HCT116 (cell line): ENCODE measurements around the gene IGF2BP1. TPM values are rescaled to one million over a fixed set of nuclear protein-coding genes. Genes with fewer than 3 reads are reported as not detected.

ENCODE experiments used
- ATAC-seq: fragments of 200-7000 bp; cut with Tn5 transposase; 2 replicates; pipeline ENCODE4 v1.9.1; 2020; ENCODE audit warnings: mild to moderate bottlenecking, moderate library complexity
- BruUV-seq: library from RNA; stranded (reverse); fragments of 400-500 nt; replicated peaks from 2 replicates; lab custom pipeline; 2021; lab: Mats Ljungman, UMichigan
- CTCF ChIA-PET: fragments of 300-600 bp; sonication (Branson Sonifier 250); formaldehyde crosslinking; loops from one replicate; lab custom pipeline; 2021; ENCODE audit warnings: antibody characterized with exemption; lab: Charles Lee
- POLR2A ChIA-PET: fragments of 300-600, 350-600 bp; sonication (Branson Sonifier 250); formaldehyde crosslinking; loops from one replicate; lab custom pipeline; 2021; ENCODE audit warnings: antibody characterized with exemption; lab: Charles Lee
- RAD21 ChIA-PET, 2 experiments: fragments of 300-600 bp; sonication (Branson Sonifier 250); formaldehyde crosslinking; loops; one replicate each; lab custom pipeline; 2023; ENCODE audit warnings: low total read pairs in 2 of 2; ENCODE audit not compliant: uncharacterized antibody in 2 of 2, unreplicated experiment in 2 of 2, low non-redundant PET in 1 of 2; lab: Charles Lee
- DNase-seq: peaks from one replicate; pipeline ENCODE4 v3.0.0-alpha.2; 2010; ENCODE audit warnings: low read depth, low spot score
- H2AFZ ChIP-seq: fragments of 200-600 bp; shearing (Covaris generic), sonication (generic); 2 replicates; pipeline ENCODE4 v1.6.1; 2017; ENCODE audit warnings: low read depth, mixed run types, mixed read lengths, antibody characterized with exemption, low read length; ENCODE audit not compliant: poor library complexity, severe bottlenecking
- H3K27ac ChIP-seq: 2 replicates; pipeline ENCODE4 v1.5.1; 2012; ENCODE audit warnings: low read depth, low read length
- H3K27me3 ChIP-seq: fragments of 200-600 bp; sonication (generic); 2 replicates; pipeline ENCODE4 v1.6.1; 2016; ENCODE audit warnings: mixed run types, low read length, mixed read lengths; ENCODE audit not compliant: insufficient read depth
- H3K36me3 ChIP-seq, 2 experiments: fragments of 200-500 bp in 1 of 2; fragments of 200-600 bp in 1 of 2; sonication (Bioruptor generic) in 1 of 2; sonication (generic) in 1 of 2; 2 replicates each; pipeline versions ENCODE4 v1.5.1 to v1.6.1; 2014 to 2016; ENCODE audit warnings: low read length in 2 of 2, inconsistent platforms in 1 of 2, mixed read lengths in 1 of 2, mixed run types in 1 of 2; ENCODE audit not compliant: insufficient read depth in 2 of 2, control insufficient read depth in 1 of 2
- H3K4me1 ChIP-seq, 2 experiments: fragments of 200-600 bp in 1 of 2; sonication (generic) in 1 of 2; 2 replicates each; pipeline versions ENCODE4 v1.5.1 to v1.6.1; 2012 to 2017; ENCODE audit warnings: low read length in 2 of 2, inconsistent platforms in 1 of 2, mild to moderate bottlenecking in 1 of 2, mixed read lengths in 1 of 2, mixed run types in 1 of 2, moderate library complexity in 1 of 2; ENCODE audit not compliant: insufficient read depth in 2 of 2, control insufficient read depth in 1 of 2
- H3K4me2 ChIP-seq: fragments of 200-600 bp; sonication (generic); 2 replicates; pipeline ENCODE4 v1.6.1; 2017; ENCODE audit warnings: mixed run types, low read length, mixed read lengths
- H3K4me3 ChIP-seq, 2 experiments: fragments of 200-600 bp in 1 of 2; sonication (generic) in 1 of 2; replicated peaks in 1 of 2; 2 replicates each; pipeline ENCODE4 v1.5.1; 2011 to 2016; ENCODE audit warnings: low read length in 2 of 2, control low read depth in 1 of 2, low read depth in 1 of 2, mild to moderate bottlenecking in 1 of 2, mixed read lengths in 1 of 2, mixed run types in 1 of 2
- H3K79me2 ChIP-seq: fragments of 200-600 bp; sonication (generic); 2 replicates; pipeline ENCODE4 v1.6.1; 2017; ENCODE audit warnings: mild to moderate bottlenecking, mixed run types, low read length, moderate library complexity, mixed read lengths; ENCODE audit not compliant: insufficient read depth
- H3K9ac ChIP-seq: fragments of 200-600 bp; sonication (generic); 2 replicates; pipeline ENCODE4 v1.6.1; 2016; ENCODE audit warnings: low read length, mixed read lengths
- H3K9me2 ChIP-seq: fragments of 200-600 bp; sonication (generic), shearing (Covaris generic); 2 replicates; pipeline ENCODE4 v1.6.1; 2017; ENCODE audit warnings: mixed run types, mild to moderate bottlenecking, moderate library complexity; ENCODE audit not compliant: insufficient read depth
- H3K9me3 ChIP-seq, 2 experiments: fragments of 200-500 bp in 1 of 2; fragments of 200-600 bp in 1 of 2; sonication (Bioruptor generic) in 1 of 2; sonication (generic) in 1 of 2; 2 replicates each; pipeline ENCODE4 v1.6.1; 2014 to 2017; ENCODE audit warnings: low read length in 2 of 2, mixed read lengths in 2 of 2, inconsistent platforms in 1 of 2, low read depth in 1 of 2, mild to moderate bottlenecking in 1 of 2, mixed run types in 1 of 2, moderate library complexity in 1 of 2; ENCODE audit not compliant: control insufficient read depth in 1 of 2, insufficient read depth in 1 of 2
- H4K20me1 ChIP-seq: fragments of 200-600 bp; sonication (generic), shearing (Covaris generic); 2 replicates; pipeline ENCODE4 v1.6.1; 2017; ENCODE audit warnings: mixed run types, mild to moderate bottlenecking, moderate library complexity; ENCODE audit not compliant: insufficient read depth
- CEBPB ChIP-seq: IDR thresholded peaks from 2 replicates; pipeline ENCODE4 v1.6.1; 2012; ENCODE audit warnings: low read depth
- EGR1 ChIP-seq: IDR thresholded peaks from 2 replicates; pipeline ENCODE4 v1.6.1; 2012; ENCODE audit warnings: low read depth
- ELF1 ChIP-seq: IDR thresholded peaks from 2 replicates; pipeline ENCODE4 v1.6.1; 2012; ENCODE audit warnings: low read depth, borderline replicate concordance
- EZH2 ChIP-seq: fragments of 200-600 bp; sonication (generic); IDR thresholded peaks from 2 replicates; pipeline ENCODE4 v1.6.1; 2017; ENCODE audit warnings: antibody characterized with exemption, mixed run types
- JUND ChIP-seq: IDR thresholded peaks from 2 replicates; pipeline ENCODE4 v1.6.1; 2012
- POLR2A ChIP-seq: IDR thresholded peaks from 2 replicates; pipeline ENCODE4 v1.7.0; 2011; ENCODE audit warnings: borderline replicate concordance; ENCODE audit not compliant: insufficient read depth, insufficient read length; ENCODE audit errors: extremely low read depth
- POLR2AphosphoS5 ChIP-seq: IDR thresholded peaks from 2 replicates; pipeline ENCODE4 v1.6.1; 2011; ENCODE audit warnings: mild to moderate bottlenecking, low read depth, low read length, moderate library complexity
- SIN3A ChIP-seq: IDR thresholded peaks from 2 replicates; pipeline ENCODE4 v1.6.1; 2012; ENCODE audit warnings: low read depth
- SP1 ChIP-seq: IDR thresholded peaks from 2 replicates; pipeline ENCODE4 v1.6.1; 2012; ENCODE audit warnings: low read depth
- SRF ChIP-seq: IDR thresholded peaks from 2 replicates; pipeline ENCODE4 v1.6.1; 2012; ENCODE audit warnings: low read depth
- TCF7L2 ChIP-seq: IDR thresholded peaks from 2 replicates; pipeline ENCODE4 v1.7.0; 2011; ENCODE audit warnings: borderline replicate concordance, inconsistent platforms; ENCODE audit not compliant: insufficient read depth, insufficient read length; ENCODE audit errors: extremely low read depth
- YY1 ChIP-seq: IDR thresholded peaks from 2 replicates; pipeline ENCODE4 v1.6.1; 2011; ENCODE audit warnings: low read length, low read depth, moderate library complexity, mild to moderate bottlenecking; ENCODE audit not compliant: insufficient replicate concordance; ENCODE audit errors: extremely low read depth
- ZFX ChIP-seq: fragments of 450-650 bp; IDR thresholded peaks from 2 replicates; pipeline ENCODE4 v1.6.1; 2017
- ZNF274 ChIP-seq: fragments of 200-500 bp; sonication (Bioruptor generic); IDR thresholded peaks from 2 replicates; pipeline ENCODE4 v1.6.1; 2014; ENCODE audit warnings: mild to moderate bottlenecking, low read depth, low read length, inconsistent platforms
- intact Hi-C: fragments of 100-400 bp; cut with micrococcal nuclease; formaldehyde crosslinking; loops from 2 replicates; pipeline ENCODE4 v1.10.0; 2022
- total RNA-seq: library from RNA; stranded (reverse); gene quantifications from one replicate; pipeline ENCODE4 v1.2.1, GENCODE V29; 2021; ENCODE audit not compliant: unreplicated experiment
- TF ChIP-seq, protein P1 (sequence below): IDR thresholded peaks from 2 replicates; pipeline ENCODE4 v1.6.1; 2012
- TF ChIP-seq, protein P2 (sequence below): IDR thresholded peaks from 2 replicates; pipeline ENCODE4 v1.6.1; 2011; ENCODE audit warnings: mild to moderate bottlenecking, low read length, moderate library complexity; ENCODE audit not compliant: insufficient replicate concordance; ENCODE audit errors: extremely low read depth

The IGF2BP1 gene
- total RNA-seq, 1 experiment from 2014 or later: 0.91 TPM

DNA sequence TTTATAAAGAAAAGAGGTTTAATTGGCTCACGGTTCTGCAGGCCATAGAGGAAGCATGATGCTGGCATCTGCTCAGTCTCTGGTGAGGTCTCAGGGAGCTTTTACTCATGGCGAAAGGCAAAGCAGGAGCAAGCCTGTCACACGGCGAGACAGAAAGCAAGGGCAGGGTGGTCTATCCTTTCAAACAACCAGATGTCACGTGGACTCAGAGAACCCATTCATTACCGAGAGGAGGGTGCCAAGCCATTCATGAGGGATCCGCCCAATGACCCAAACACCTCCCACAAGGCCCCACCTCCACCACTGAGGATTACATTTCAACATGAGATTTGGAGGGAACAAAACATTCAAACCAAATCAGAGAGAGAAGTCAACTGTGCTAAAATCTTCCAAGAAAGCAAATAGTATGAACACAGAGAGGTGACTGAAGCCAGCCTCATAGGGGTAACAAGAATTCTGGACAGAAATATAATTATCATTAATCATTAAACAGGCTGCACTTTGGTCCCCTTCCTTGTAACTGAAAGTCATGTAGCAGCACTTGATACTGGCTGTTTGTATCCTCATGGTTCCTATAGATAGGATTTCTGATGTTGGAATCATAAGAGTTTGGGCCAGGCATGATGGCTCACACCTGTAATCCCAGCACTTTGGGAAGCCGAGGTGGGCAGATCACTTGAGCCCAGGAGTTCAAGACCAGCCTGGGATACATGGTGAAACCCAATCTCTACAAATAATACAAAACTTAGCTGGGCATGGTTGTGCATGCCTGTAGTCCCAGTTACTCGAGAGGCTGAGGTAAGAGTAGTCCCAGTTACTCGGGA lies 82.9 kb downstream of the IGF2BP1 start:
- no peak overlapping the region for H3K4me2 ChIP-seq
- TF ChIP-seq, protein P1, sequence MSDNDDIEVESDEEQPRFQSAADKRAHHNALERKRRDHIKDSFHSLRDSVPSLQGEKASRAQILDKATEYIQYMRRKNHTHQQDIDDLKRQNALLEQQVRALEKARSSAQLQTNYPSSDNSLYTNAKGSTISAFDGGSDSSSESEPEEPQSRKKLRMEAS: no peak
- TF ChIP-seq POLR2A (no peak), SRF (no peak), EGR1 (no peak)
- TF ChIP-seq, all 23 proteins: peak for 0
- H3K9me3 ChIP-seq: peaks cover 0 to 7% of the 10 kb centered on the region in 2 experiments; a peak in 1 of 4 replicates
- ChIA-PET CTCF (no interaction called here), RAD21 (no interaction called here), POLR2A (no interaction called here)
- no peaks in the 10 kb centered on the region for H3K27me3 ChIP-seq
- no TSS peak for BruUV-seq
- peaks cover 0 to 15% of the 10 kb centered on the region in 2 experiments; a peak in 3 of 4 replicates for H3K4me1 ChIP-seq
- DNase-seq: no peak
- H3K36me3 ChIP-seq: no peaks in the 10 kb centered on the region
- no peak for ATAC-seq
- H3K79me2 ChIP-seq: no peaks in the 10 kb centered on the region
- no peaks in the 10 kb centered on the region for H4K20me1 ChIP-seq
- intact Hi-C loops: no loop called here
- H3K9ac ChIP-seq: no peak overlapping the region
- H3K4me3 ChIP-seq: no peak overlapping the region
- no peak overlapping the region for H3K27ac ChIP-seq
- no peak overlapping the region for H2AFZ ChIP-seq
- no peaks in the 10 kb centered on the region for H3K9me2 ChIP-seq

DNA sequence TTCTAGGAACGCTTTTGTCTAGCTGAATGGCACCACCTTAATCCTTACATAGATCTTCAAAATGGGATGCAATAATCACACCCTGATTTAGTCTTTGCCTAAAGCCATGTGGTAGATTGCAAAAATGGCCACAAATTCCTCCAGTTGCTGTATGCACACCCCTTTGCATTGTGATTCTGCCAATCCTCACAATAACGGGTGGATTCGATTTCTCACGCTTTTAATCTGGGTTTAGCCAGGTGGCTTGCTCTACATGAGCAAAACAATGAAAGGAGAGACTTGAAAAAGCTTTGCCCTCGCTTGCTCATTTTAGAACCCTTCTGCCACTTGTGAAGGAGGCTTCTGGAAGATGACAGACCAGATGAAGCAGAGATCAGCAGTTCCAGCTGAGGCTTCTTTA lies 85.0 kb downstream of the IGF2BP1 start:
- DNase-seq (no peak), ATAC-seq (no peak)
- RAD21 ChIA-PET: no interaction called here
- Histone ChIP-seq H3K27ac (no peak overlapping the region), H3K4me2 (no peak overlapping the region), H3K9me3 (peaks cover 0 to 7% of the 10 kb centered on the region in 2 experiments; a peak in 1 of 4 replicates), H3K9me2 (no peaks in the 10 kb centered on the region), H4K20me1 (no peaks in the 10 kb centered on the region), H3K4me3 (no peak overlapping the region), H3K79me2 (no peaks in the 10 kb centered on the region), H3K36me3 (no peaks in the 10 kb centered on the region), H2AFZ (no peak overlapping the region), H3K4me1 (peaks cover 0 to 2% of the 10 kb centered on the region in 2 experiments; a peak in 2 of 4 replicates), H3K9ac (no peak overlapping the region), H3K27me3 (no peaks in the 10 kb centered on the region; the same call in 1 of the 2 replicates)
- CTCF ChIA-PET: no interaction called here
- POLR2A ChIA-PET: no interaction called here
- no TSS peak for BruUV-seq
- intact Hi-C loops: no loop called here
- TF ChIP-seq SIN3A: no peak
- no peak for TF ChIP-seq CEBPB
- TF ChIP-seq TCF7L2: no peak
- TF ChIP-seq JUND: no peak
- no peak for TF ChIP-seq POLR2AphosphoS5
- TF ChIP-seq SP1: no peak
- TF ChIP-seq, protein P2, sequence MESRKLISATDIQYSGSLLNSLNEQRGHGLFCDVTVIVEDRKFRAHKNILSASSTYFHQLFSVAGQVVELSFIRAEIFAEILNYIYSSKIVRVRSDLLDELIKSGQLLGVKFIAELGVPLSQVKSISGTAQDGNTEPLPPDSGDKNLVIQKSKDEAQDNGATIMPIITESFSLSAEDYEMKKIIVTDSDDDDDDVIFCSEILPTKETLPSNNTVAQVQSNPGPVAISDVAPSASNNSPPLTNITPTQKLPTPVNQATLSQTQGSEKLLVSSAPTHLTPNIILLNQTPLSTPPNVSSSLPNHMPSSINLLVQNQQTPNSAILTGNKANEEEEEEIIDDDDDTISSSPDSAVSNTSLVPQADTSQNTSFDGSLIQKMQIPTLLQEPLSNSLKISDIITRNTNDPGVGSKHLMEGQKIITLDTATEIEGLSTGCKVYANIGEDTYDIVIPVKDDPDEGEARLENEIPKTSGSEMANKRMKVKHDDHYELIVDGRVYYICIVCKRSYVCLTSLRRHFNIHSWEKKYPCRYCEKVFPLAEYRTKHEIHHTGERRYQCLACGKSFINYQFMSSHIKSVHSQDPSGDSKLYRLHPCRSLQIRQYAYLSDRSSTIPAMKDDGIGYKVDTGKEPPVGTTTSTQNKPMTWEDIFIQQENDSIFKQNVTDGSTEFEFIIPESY: no peak
- no peak for TF ChIP-seq ZNF274
- TF ChIP-seq EGR1: no peak
- no peak for TF ChIP-seq YY1
- no peak for TF ChIP-seq ZFX
- TF ChIP-seq, protein P1: no peak
- no peak for TF ChIP-seq EZH2
- no peak for TF ChIP-seq ELF1
